Activated CD4-positive, alpha-beta memory T cell treated with anti-CD3 and anti-CD28 coated beads for 36 hours (primary cell): ENCODE data around the gene CD8B. TPM values are rescaled to one million over a fixed set of nuclear protein-coding genes. Genes with fewer than 3 reads are reported as not detected.

Experiments
- CTCF ChIA-PET: fragments of 350-600 bp; sonication (Branson Sonifier 250); formaldehyde crosslinking; loops from one replicate; lab custom pipeline; 2021; ENCODE audit warnings: antibody characterized with exemption, inconsistent platforms; lab: Charles Lee
- POLR2A ChIA-PET: fragments of 350-600 bp; sonication (Branson Sonifier 250); formaldehyde crosslinking; loops from one replicate; lab custom pipeline; 2021; ENCODE audit warnings: antibody characterized with exemption; lab: Charles Lee
- DNase-seq: peaks from one replicate; pipeline ENCODE4 v3.0.0-alpha.2; 2020
- H3K27ac Mint-ChIP-seq: one replicate; pipeline ENCODE4 v1.8.0; 2021; ENCODE audit warnings: mixed read lengths
- H3K27me3 Mint-ChIP-seq: one replicate; pipeline ENCODE4 v1.8.0; 2021; ENCODE audit warnings: mixed read lengths
- H3K36me3 Mint-ChIP-seq: one replicate; pipeline ENCODE4 v1.8.0; 2021; ENCODE audit warnings: mixed read lengths
- H3K4me1 Mint-ChIP-seq: one replicate; pipeline ENCODE4 v1.8.0; 2021; ENCODE audit warnings: low read depth, mixed read lengths
- H3K4me3 Mint-ChIP-seq: one replicate; pipeline ENCODE4 v1.8.0; 2021; ENCODE audit warnings: mild to moderate bottlenecking, mixed read lengths
- H3K9me3 Mint-ChIP-seq: one replicate; pipeline ENCODE4 v1.8.0; 2021; ENCODE audit warnings: mixed read lengths
- intact Hi-C: fragments of 100-400 bp; cut with micrococcal nuclease; formaldehyde crosslinking; loops from one replicate; pipeline ENCODE4 v1.15.1; 2023
- total RNA-seq, 2 experiments: library from RNA; stranded (reverse); gene quantifications; one replicate each; pipeline ENCODE4 v1.2.3, GENCODE V29; 2021

CD8B gene
- total RNA-seq, 2 experiments from 2014 or later, result 0.57 to 0.87 TPM

DNA sequence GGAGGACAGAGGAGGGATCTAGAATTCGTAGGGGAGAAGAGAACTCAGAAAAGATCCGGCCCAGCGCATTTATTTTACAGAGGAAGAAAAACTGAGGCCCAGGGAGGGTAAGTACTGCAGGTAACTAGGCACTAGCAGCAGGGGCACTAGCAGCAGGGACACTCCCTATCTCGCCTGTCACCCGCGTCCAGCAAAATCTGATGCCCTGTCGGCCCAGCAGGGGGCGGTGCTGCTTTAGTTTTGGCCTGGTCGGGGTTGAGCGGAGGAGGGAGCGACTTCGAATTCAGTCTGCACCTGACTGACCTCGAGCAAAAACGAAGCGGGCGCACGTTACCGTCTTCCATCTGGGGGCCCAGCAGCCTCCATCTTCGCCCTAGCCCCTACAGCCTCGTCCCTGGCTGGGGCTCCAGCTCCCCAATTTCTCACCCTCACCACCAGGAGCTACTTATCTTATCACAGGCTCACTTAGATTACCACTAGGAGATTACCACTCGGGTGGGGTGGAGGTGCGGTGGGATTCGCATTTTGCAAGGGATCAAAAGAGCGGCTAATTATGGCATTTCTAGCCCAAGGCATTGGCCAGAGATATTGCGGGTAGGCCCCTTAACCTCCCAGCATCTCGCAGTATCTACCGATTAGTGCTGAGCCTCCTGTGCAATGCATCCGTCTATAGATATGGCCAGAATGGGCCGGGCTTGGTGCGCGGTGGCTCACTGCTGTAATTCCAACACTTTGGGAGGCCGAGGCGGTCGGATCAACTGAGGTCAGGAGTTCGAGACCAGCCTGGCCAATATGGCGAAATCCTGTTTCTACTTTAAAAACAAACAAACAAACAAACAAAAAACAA is 53.1 kb downstream of the CD8B start:
- H3K4me3 Mint-ChIP-seq, result peak overlapping the region; percentile 74
- ChIA-PET CTCF (interaction anchor here (0.6 to 1.9 kb wide), 10 partner anchors 10 to 46 kb away, joined by 3 to 12 read pairs (median 4); no protein-coding TSS in a partner anchor), POLR2A (interaction anchor here (0.6 to 1.5 kb wide), 2 partner anchors 10 to 247 kb away, joined by 3 read pairs; no protein-coding TSS in a partner anchor)
- DNase-seq, result peak; percentile 96
- peaks cover 41% of the 10 kb centered on the region for H3K27me3 Mint-ChIP-seq
- H3K9me3 Mint-ChIP-seq, result no peaks in the 10 kb centered on the region
- no peaks in the 10 kb centered on the region for H3K36me3 Mint-ChIP-seq
- intact Hi-C loops, result loop anchor here (2.0 kb wide), 2 partner anchors 18 to 44 kb away; partner anchors contain the start of gene CD8A
- no peak overlapping the region for H3K27ac Mint-ChIP-seq
- peaks cover 22% of the 10 kb centered on the region for H3K4me1 Mint-ChIP-seq

DNA sequence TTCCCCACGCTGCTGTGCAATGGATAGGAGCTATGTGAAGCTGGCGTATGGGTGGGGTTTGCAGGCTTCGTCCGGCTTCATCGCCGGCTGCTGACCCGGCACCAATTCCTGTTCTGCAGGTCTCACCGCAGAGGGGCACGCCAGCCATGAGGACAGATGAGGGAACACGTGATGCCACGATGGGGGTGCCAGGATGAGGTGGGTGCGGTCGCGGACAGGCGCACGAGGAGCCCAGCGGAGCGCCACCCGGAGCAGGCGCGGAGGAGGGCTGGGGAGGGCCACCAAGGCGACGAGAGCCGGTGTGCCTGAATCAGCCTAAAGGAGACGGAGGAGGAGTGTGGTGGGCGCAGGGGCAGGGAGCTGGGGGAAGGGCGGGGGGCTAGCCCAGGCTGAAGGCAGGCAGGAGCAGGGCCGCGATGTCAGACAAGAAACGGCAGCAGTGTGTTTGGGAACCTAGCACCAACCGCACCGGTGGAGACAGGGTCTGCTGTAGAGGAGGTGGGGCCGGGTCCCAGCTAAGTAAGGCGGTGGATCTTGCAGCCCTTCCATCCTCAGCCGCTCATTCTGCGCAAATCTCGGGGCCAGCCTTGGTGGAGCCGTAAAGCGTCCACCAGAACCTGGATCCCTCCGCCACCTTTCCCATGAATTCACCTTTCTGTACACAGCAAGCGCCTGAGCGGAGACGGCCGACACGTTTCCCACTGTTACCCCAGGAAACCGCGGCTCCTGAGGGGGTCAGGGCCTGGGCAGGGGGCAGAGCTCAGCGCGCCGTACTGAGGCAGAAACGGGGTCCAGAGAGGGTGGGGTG is 54.0 kb downstream of the CD8B start:
- Mint-ChIP-seq H3K36me3 (no peaks in the 10 kb centered on the region), H3K4me3 (peak overlapping the region; percentile 74), H3K27me3 (peaks cover 38% of the 10 kb centered on the region), H3K4me1 (peaks cover 22% of the 10 kb centered on the region), H3K27ac (no peak overlapping the region), H3K9me3 (no peaks in the 10 kb centered on the region)
- peak; percentile 48 for DNase-seq
- ChIA-PET POLR2A (interaction anchor here (1.5 kb wide), 1 partner anchor 11 kb away, joined by 3 read pairs; no protein-coding TSS in a partner anchor), CTCF (interaction anchor here (0.9 to 1.9 kb wide), 7 partner anchors 9 to 233 kb away, joined by 3 to 12 read pairs (median 4); no protein-coding TSS in a partner anchor)
- intact Hi-C loops, result loop anchor here (2.0 kb wide), 2 partner anchors 17 to 43 kb away; partner anchors contain the start of gene CD8A

DNA sequence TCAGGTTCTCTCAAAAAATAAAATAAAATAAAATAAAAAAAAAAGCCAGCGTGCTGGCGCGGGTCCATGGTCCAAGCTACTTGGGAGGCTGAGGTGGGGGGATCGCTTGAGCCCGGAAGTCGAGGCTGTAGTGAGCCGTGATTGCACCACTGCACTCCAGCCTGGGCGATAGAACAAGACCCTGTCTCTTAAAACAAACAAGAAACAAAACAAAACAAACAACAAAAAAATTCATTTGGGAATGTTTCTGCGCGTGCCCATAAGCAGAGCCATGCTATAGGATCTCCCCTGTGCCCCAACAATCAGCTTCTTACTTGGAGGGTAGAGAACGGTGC is 54.6 kb downstream of the CD8B start:
- Mint-ChIP-seq H3K27me3 (peaks cover 36% of the 10 kb centered on the region), H3K27ac (no peak overlapping the region)

DNA sequence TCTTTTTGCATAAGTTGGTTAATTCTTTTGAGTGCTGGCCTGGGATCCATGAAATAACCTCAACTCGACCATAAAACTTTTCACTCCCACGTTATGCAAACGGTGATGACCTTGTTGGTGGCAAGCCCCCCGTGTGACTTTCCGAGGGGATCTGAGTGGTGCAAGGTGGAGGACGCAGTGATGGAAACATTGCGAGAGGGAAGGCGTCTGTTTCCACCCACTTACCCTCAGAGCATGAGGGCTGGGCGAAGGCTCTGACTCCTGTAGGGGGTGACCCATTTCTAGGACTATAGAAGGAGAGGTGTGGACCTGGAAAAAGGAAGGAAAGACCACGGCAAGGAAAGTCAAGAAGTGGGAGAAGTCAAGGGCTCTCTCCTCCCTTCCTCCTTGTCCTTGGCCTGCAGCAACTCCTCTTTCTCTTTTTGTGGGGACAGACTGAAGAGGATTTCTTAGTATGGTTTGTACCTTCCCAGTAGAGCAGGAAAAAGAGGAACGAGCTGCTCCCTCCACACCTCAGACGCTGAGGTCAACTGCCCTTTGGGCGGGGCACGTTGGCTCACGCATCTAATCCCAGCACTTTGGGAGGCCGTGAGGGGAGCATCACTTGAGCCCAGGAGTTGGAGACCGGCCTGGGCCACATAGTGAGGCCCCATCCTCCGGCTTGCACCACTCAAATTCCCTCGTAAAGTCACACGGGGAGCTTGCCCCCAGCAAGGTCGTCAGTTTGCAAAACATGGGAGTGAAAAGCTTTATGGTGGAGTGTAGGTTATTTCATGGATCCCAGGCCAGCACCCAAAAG is 55.4 kb downstream of the CD8B start:
- intact Hi-C loops, result no loop called here
- POLR2A ChIA-PET, result no interaction called here
- CTCF ChIA-PET, result no interaction called here
- Mint-ChIP-seq H3K27me3 (peaks cover 28% of the 10 kb centered on the region), H3K4me1 (peaks cover 22% of the 10 kb centered on the region), H3K4me3 (no peak overlapping the region), H3K36me3 (no peaks in the 10 kb centered on the region), H3K9me3 (no peaks in the 10 kb centered on the region), H3K27ac (no peak overlapping the region)
- DNase-seq, result no peak

More for the DNA sequence above, 54.6 kb downstream of the CD8B start:
- peak overlapping the region; percentile 74 for H3K4me3 Mint-ChIP-seq
- ChIA-PET POLR2A (interaction anchor here (1.5 kb wide), 1 partner anchor 12 kb away, joined by 3 read pairs; no protein-coding TSS in a partner anchor), CTCF (interaction anchor here (0.9 to 1.8 kb wide), 3 partner anchors 11 to 233 kb away, joined by 4 to 12 read pairs (median 4); no protein-coding TSS in a partner anchor)
- no peaks in the 10 kb centered on the region for H3K9me3 Mint-ChIP-seq
- DNase-seq, result no peak
- intact Hi-C loops, result no loop called here
- no peaks in the 10 kb centered on the region for H3K36me3 Mint-ChIP-seq
- peaks cover 22% of the 10 kb centered on the region for H3K4me1 Mint-ChIP-seq

DNA sequence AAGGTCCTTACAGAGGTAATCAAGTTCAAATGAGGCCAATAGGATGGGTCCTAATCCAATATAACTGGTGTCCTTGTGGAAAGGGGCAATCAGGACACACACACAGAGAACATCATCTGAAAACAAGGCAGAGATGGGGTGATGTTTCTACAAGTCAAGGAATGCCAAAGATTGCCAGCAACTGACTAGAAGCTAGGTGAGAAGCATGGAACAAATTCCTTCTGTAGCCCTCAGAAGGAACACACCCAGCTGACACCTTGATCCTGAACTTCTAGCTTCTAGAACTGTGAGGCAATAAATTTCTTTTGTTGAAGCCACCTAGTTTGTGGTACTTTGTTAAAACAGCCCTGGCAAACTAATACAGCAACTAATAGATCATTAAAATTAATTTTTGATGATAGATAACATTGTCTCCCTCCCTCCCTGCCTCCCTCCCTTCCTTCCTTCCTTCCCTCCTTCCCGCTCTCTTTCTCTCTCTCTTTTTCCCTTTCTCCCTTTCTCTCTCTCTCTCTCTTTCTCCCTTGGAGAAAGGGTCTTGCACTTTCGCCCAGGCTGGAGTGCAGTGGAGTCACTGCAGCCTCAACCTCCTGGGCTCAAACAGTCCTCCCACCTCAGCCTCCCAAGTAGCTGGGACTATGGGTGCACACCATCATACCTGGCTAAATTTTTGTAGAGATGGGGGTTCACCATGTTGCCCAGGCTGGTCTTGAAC is 60.7 kb downstream of the CD8B start:
- DNase-seq, result no peak

DNA sequence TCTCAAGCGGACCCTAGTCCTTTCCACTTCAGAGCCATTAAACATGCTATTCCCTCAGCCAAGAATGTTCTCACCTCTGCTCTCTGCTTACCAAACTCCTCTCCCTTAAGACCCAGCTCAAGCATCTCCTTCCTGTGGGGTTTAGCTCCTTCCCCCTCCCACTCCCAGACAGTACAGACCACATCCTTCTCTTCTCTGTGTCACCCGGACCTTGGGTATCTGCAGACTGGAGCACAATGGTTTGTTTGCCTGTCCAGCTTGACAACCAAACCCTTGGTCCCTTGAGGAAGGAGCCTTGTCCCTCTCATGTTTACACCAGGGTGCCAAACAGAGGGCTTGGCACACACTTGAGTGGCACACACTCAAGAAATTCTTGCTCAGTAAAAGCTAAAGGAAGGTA is 66.8 kb downstream of the CD8B start:
- intact Hi-C loops, result no loop called here
- Mint-ChIP-seq H3K27ac (no peak overlapping the region), H3K36me3 (peaks cover 20% of the 10 kb centered on the region), H3K9me3 (peaks cover 27% of the 10 kb centered on the region), H3K4me1 (peaks cover 20% of the 10 kb centered on the region), H3K4me3 (no peak overlapping the region), H3K27me3 (peaks cover 54% of the 10 kb centered on the region)
- ChIA-PET POLR2A (no interaction called here), CTCF (no interaction called here)
- no peak for DNase-seq

More for the DNA sequence above, 60.7 kb downstream of the CD8B start:
- POLR2A ChIA-PET, result no interaction called here
- Mint-ChIP-seq H3K36me3 (peaks cover 9% of the 10 kb centered on the region), H3K4me3 (no peak overlapping the region), H3K9me3 (peaks cover 14% of the 10 kb centered on the region), H3K4me1 (no peaks in the 10 kb centered on the region), H3K27ac (no peak overlapping the region), H3K27me3 (peaks cover 5% of the 10 kb centered on the region)
- CTCF ChIA-PET, result no interaction called here
- intact Hi-C loops, result no loop called here

DNA sequence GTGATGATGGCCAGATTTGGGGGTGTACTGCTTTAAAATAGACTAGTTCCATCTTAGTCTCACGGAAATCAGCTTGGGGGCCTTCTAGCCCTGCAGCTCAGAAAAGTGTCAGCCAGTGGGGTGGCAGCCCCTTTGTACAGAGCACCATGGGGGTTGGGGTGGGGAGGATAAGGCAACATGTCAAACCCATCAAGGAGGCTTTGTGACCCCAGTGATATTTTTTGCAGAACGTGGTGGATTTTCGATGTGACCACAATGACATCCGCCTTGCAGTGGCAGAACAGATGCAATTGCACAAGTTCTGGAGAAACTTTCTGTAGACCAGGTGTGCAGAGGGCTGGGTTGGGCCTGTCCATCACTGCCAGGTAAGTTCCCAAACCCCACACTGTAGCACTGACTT is 67.9 kb downstream of the CD8B start:
- peaks cover 20% of the 10 kb centered on the region for H3K36me3 Mint-ChIP-seq
- ChIA-PET CTCF (no interaction called here), POLR2A (no interaction called here)
- no peak overlapping the region for H3K4me3 Mint-ChIP-seq
- no peak overlapping the region for H3K27ac Mint-ChIP-seq
- intact Hi-C loops, result no loop called here
- H3K4me1 Mint-ChIP-seq, result peaks cover 21% of the 10 kb centered on the region
- H3K9me3 Mint-ChIP-seq, result peaks cover 27% of the 10 kb centered on the region
- peaks cover 60% of the 10 kb centered on the region for H3K27me3 Mint-ChIP-seq
- DNase-seq, result no peak

DNA sequence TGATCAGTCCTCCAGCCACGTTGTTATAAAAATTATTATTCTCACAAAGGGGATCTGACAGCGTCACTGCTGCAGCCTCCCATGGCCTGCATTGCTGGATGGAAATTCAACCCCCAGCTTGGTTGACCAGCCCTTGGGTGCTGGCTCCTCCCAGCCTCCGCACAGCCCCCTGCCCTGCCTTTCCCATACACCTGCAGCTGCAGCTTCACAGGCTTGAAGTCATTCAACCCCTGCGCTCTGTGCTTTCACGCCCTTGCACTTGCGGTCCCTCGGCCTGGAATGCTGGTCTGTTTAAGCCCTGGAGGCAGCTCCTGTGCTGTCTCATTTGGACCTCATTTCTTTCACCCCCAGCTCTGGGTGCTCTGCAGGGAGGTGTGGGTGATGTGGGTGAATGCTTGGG is 70.1 kb downstream of the CD8B start:
- peaks cover 68% of the 10 kb centered on the region for H3K27me3 Mint-ChIP-seq
- DNase-seq, result no peak

DNA sequence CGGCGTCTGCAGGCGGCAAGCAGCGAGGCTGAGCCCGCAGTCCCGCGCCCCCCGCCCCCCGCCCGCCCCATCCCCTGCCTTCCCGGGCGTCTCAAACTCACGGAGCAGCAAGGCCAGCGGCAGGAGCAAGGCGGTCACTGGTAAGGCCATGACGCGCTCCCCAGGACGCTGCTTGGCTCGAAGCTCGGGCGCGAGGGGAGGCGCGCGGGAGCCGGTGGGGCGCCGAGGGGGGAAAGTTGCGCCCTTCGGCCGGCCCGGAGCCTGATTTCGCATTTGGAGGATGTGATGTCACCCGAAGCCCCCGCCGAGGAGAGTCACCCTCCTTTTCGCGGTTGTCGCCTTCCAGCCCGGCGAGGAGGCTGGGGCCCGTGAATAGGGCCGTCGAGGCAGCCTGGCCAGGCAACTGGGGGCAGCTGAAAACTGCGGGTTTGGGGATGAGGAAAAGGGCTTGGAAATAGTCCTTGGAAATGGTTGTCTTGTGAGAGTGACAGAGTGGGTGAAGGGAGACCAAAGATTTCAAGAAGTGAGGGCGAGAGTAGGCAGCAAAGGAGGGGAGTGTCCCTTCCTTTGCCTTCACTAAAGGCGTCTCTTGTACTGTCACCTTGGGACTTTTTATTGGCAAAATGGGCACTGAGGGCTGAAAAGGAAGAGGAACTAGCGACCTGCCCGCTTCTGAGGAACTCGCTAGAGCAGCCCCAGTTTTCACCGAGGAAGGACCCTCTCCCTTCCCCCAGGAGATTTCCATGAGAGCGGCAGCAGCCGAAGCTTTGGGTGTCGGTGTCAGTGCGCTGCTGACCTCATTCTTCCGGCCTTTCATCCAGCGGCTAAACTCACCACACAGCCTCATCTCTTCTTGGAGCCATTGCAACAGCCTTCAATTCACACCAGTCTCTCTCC is 70.8 kb downstream of the CD8B start, which contains the start of gene CD8A:
TSS of gene CD8A (minus strand) at position 238 of the 897 bp plus-strand sequence. CDS start at position 150, 88 bp downstream.
- CTCF ChIA-PET, result no interaction called here
- Mint-ChIP-seq H3K36me3 (peaks cover 11% of the 10 kb centered on the region), H3K27ac (no peak within 1 kb of the TSS), H3K4me3 (peak within 1 kb of the TSS; percentile 71), H3K4me1 (peaks cover 21% of the 10 kb centered on the region), H3K9me3 (peaks cover 12% of the 10 kb centered on the region), H3K27me3 (peaks cover 66% of the 10 kb centered on the region)
- POLR2A ChIA-PET, result no interaction called here
- intact Hi-C loops, result loop anchor here (2.0 kb wide), 1 partner anchor 18 kb away; no protein-coding TSS in a partner anchor
- peak; percentile 48 for DNase-seq

More for the DNA sequence above, 70.1 kb downstream of the CD8B start:
- Mint-ChIP-seq H3K4me3 (peak overlapping the region; percentile 71), H3K27ac (no peak overlapping the region), H3K4me1 (peaks cover 21% of the 10 kb centered on the region), H3K36me3 (peaks cover 13% of the 10 kb centered on the region), H3K9me3 (peaks cover 19% of the 10 kb centered on the region)
- intact Hi-C loops, result loop anchor here (2.0 kb wide), 1 partner anchor 17 kb away; no protein-coding TSS in a partner anchor
- POLR2A ChIA-PET, result no interaction called here
- CTCF ChIA-PET, result no interaction called here

DNA sequence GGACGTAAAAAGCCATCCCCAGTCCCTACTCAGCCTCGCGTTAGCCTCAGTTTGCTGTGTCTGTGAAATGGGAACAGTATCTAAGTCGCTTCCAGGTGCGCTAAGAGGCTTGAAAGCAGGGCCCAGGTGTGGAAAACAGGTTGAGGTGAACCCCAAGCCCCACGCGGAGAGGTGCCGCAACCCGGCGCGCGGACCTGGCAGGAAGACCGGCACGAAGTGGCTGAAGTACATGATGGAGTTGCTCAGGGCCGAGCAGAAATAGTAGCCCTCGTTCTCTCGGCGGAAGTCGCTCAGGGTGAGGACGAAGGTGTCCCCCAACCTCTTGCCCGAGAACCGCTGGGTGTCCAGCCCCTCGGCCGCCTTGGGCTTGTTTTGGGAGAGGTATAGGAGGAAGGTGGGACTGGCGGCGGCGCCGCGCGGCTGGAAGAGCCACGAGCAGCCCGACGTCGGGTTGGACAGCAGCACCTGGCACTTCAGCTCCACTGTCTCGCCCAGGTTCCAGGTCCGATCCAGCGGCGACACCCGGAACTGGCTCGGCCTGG is 71.5 kb downstream of the CD8B start:
- Mint-ChIP-seq H3K4me3 (peak overlapping the region; percentile 45), H3K27ac (no peak overlapping the region), H3K36me3 (peaks cover 5% of the 10 kb centered on the region), H3K9me3 (peaks cover 5% of the 10 kb centered on the region), H3K4me1 (peaks cover 21% of the 10 kb centered on the region), H3K27me3 (peaks cover 60% of the 10 kb centered on the region)
- ChIA-PET CTCF (no interaction called here), POLR2A (no interaction called here)
- intact Hi-C loops, result loop anchor here (2.0 kb wide), 1 partner anchor 19 kb away; no protein-coding TSS in a partner anchor
- no peak for DNase-seq
